NCI-H526 treated with DMSO at 0.1 percent for 48 hours (cell line): ENCODE data around the gene PHACTR3.
"Not testable (repeated sequence)": the region's sequence is repeated elsewhere in the genome, so short reads cannot be mapped to it uniquely, and the experiment has no call there.

Source experiments
- DNase-seq: peaks from one replicate; lab custom pipeline; 2025; lab: John Stamatoyannopoulos, UW

Gene PHACTR3

DNA sequence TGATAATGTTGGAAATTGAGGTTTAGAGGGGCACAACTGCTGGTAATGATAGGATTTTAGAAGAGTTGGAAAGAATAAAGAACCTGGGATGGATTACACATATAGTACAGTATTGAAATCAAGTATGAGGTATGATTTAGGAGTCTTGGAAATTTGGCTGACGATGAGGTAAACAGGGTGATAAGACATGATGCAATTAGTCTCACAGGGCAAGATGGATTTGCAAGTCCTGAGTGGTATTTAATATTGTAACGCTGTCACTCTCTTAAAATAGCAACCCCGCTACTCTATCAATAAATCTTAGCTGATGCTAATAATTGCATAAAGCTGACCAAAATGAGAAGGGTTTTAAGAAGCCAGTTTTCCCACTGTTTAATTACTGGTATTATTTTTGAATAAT is 258.7 kb downstream of the PHACTR3 start:
- DNase-seq, result no peak

GRCh38 chr20:59864726-59865125 is 260.4 kb downstream of the PHACTR3 start:
- DNase-seq, result no peak

- DNase-seq, result no peak
These were observed 262.0 kb downstream of the PHACTR3 start for GRCh38 chr20:59866338-59866737.

GRCh38 chr20:59871096-59871495 is 266.8 kb downstream of the PHACTR3 start:
- no peak for DNase-seq

GRCh38 chr20:59873409-59873808 is 269.1 kb downstream of the PHACTR3 start:
- DNase-seq, result no peak

GRCh38 chr20:59880198-59880597 is 275.9 kb downstream of the PHACTR3 start:
- no peak for DNase-seq

- DNase-seq, result no peak
These were observed 280.2 kb downstream of the PHACTR3 start for GRCh38 chr20:59884494-59884893.

GRCh38 chr20:59888050-59888449 is 283.7 kb downstream of the PHACTR3 start:
- DNase-seq, result no peak

GRCh38 chr20:59890035-59890434 is 285.7 kb downstream of the PHACTR3 start:
- not testable (repeated sequence) for DNase-seq

DNA sequence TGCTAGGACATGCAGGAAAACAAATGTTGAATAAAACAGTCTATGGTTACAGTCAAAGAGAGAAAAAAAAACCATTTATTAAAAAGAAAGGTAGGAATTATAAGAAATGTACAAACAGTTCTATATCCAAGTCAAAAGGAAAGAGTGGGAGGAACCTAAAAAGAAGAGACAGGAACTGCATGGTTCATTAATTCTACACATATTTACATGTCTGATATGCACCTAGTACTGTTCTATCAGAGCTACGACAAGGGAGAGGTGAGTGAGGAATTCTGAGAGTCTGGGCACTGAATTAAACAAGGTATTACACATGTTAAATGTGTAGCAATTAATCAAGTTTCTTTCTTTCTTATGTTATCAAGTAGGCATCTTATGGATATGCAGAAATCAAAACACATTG is 287.2 kb downstream of the PHACTR3 start:
- DNase-seq, result peak; percentile 54

DNA sequence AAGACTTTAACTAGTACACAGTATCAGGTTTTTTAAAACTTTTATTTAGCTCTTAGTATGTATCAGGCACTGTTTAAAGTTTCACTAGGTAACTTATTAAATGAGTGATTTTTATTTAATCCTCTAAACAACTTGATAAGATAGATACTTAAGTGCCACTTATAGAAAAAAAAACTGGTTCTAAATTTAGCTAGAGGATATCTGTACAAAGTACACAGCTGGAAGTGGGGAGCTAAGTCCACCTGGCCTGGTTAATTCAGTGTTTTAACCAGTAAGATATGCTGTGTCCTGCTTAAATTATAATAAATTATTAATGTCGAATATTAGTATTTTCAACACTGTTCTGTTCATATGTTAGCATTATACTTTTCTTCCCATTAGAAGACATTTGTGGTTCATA is 291.6 kb downstream of the PHACTR3 start:
- no peak for DNase-seq
